IMR-90 (cell line): ENCODE results near the gene CDK11A. TPM values are rescaled to one million over a fixed set of nuclear protein-coding genes. Genes with fewer than 3 reads are reported as not detected.

Experiments used
- ATAC-seq: fragments of 200-7000 bp; cut with Tn5 transposase; 2 replicates; pipeline ENCODE4 v1.9.1; 2020; ENCODE audit warnings: low read depth, mild to moderate bottlenecking, moderate library complexity
- BruUV-seq: library from RNA; stranded (reverse); fragments of 400-500 nt; replicated peaks from 2 replicates; lab custom pipeline; 2021; lab: Mats Ljungman, UMichigan
- CTCF ChIA-PET: fragments of 300-600 bp; formaldehyde crosslinking; extraction: SDS; loops from one replicate; lab custom pipeline; 2021; ENCODE audit warnings: antibody characterized with exemption; lab: Yijun Ruan, JAX
- POLR2A ChIA-PET: fragments of 300-600 bp; sonication (Branson Sonifier 250); formaldehyde crosslinking; loops from one replicate; lab custom pipeline; 2022; ENCODE audit warnings: antibody characterized with exemption; ENCODE audit not compliant: unreplicated experiment; lab: Charles Lee
- DNase-seq: peaks from one replicate; pipeline ENCODE4 v3.0.0; 2013
- H2AFZ ChIP-seq: replicated peaks from 2 replicates; pipeline ENCODE3; 2013; ENCODE audit warnings: low read length, mild to moderate bottlenecking; ENCODE audit not compliant: poor library complexity
- H2AK5ac ChIP-seq: 2 replicates; pipeline ENCODE4 v1.6.1; 2013; ENCODE audit warnings: low read depth, low read length, inconsistent platforms
- H2AK9ac ChIP-seq: replicated peaks from 2 replicates; pipeline ENCODE3; 2013; ENCODE audit warnings: mild to moderate bottlenecking, low read depth, low read length, moderate library complexity; ENCODE audit not compliant: poor library complexity
- H2BK120ac ChIP-seq: 2 replicates; pipeline ENCODE4 v1.6.1; 2013; ENCODE audit warnings: low read depth, low read length, inconsistent platforms
- H2BK15ac ChIP-seq: 3 replicates; pipeline ENCODE4 v1.6.1; 2013; ENCODE audit warnings: low read depth, low read length, inconsistent platforms
- H2BK20ac ChIP-seq: 2 replicates; pipeline ENCODE4 v1.6.1; 2013; ENCODE audit warnings: low read depth, mild to moderate bottlenecking, inconsistent platforms, low read length, moderate library complexity
- H2BK5ac ChIP-seq: 2 replicates; pipeline ENCODE4 v1.6.1; 2013; ENCODE audit warnings: mild to moderate bottlenecking, low read depth, low read length, inconsistent platforms; ENCODE audit not compliant: poor library complexity, severe bottlenecking
- H3K14ac ChIP-seq: replicated peaks from 2 replicates; pipeline ENCODE4 v1.6.1; 2013; ENCODE audit warnings: low read depth, low read length, inconsistent platforms
- H3K18ac ChIP-seq: 2 replicates; pipeline ENCODE4 v1.6.1; 2013; ENCODE audit warnings: low read depth, low read length, control low read depth
- H3K23ac ChIP-seq: 2 replicates; pipeline ENCODE4 v1.6.1; 2013; ENCODE audit warnings: low read depth, low read length, inconsistent platforms
- H3K27ac ChIP-seq: 2 replicates; pipeline ENCODE4 v1.5.1; 2013; ENCODE audit warnings: mild to moderate bottlenecking, control low read depth, low read length; ENCODE audit not compliant: insufficient read depth
- H3K27me3 ChIP-seq: 2 replicates; pipeline ENCODE4 v1.6.1; 2013; ENCODE audit warnings: low read length; ENCODE audit not compliant: control insufficient read depth, insufficient read depth
- H3K36me3 ChIP-seq: 2 replicates; pipeline ENCODE4 v1.6.1; 2013; ENCODE audit warnings: low read length, mixed read lengths; ENCODE audit not compliant: control insufficient read depth, insufficient read depth
- H3K4ac ChIP-seq: 2 replicates; pipeline ENCODE4 v1.6.1; 2013; ENCODE audit warnings: low read depth, low read length, inconsistent platforms
- H3K4me1 ChIP-seq: 2 replicates; pipeline ENCODE4 v1.6.1; 2013; ENCODE audit warnings: low read length, mixed read lengths; ENCODE audit not compliant: control insufficient read depth, insufficient read depth
- H3K4me2 ChIP-seq: 2 replicates; pipeline ENCODE4 v1.6.1; 2013; ENCODE audit warnings: low read depth, mild to moderate bottlenecking, control low read depth, low read length, moderate library complexity
- H3K4me3 ChIP-seq: 2 replicates; pipeline ENCODE4 v1.5.1; 2013; ENCODE audit warnings: low read depth, mild to moderate bottlenecking, control low read depth, low read length, moderate library complexity; ENCODE audit not compliant: insufficient read depth
- H3K56ac ChIP-seq: 2 replicates; pipeline ENCODE4 v1.6.1; 2013; ENCODE audit warnings: low read length, inconsistent platforms; ENCODE audit not compliant: insufficient read depth; ENCODE audit errors: extremely low read depth
- H3K79me1 ChIP-seq, 2 experiments: 2 replicates each; pipeline ENCODE4 v1.6.1; 2013; ENCODE audit warnings: low read length in 2 of 2, inconsistent platforms in 1 of 2, low read depth in 1 of 2
- H3K9ac ChIP-seq: 2 replicates; pipeline ENCODE4 v1.6.1; 2013; ENCODE audit warnings: low read depth, low read length, control low read depth
- H3K9me1 ChIP-seq: 2 replicates; pipeline ENCODE4 v1.6.1; 2013; ENCODE audit warnings: low read length, inconsistent platforms; ENCODE audit not compliant: insufficient read depth
- H3K9me3 ChIP-seq: 2 replicates; pipeline ENCODE4 v1.6.1; 2013; ENCODE audit warnings: low read length; ENCODE audit not compliant: control insufficient read depth, insufficient read depth
- H4K20me1 ChIP-seq: 2 replicates; pipeline ENCODE4 v1.6.1; 2013; ENCODE audit warnings: low read length, inconsistent platforms; ENCODE audit not compliant: insufficient read depth
- H4K5ac ChIP-seq: 2 replicates; pipeline ENCODE4 v1.6.1; 2013; ENCODE audit warnings: mild to moderate bottlenecking, low read depth, low read length, control low read depth
- H4K8ac ChIP-seq, 2 experiments: 2 replicates each; pipeline ENCODE4 v1.6.1; 2013; ENCODE audit warnings: low read depth in 2 of 2, low read length in 2 of 2, control low read depth in 1 of 2, inconsistent platforms in 1 of 2
- H4K91ac ChIP-seq: 2 replicates; pipeline ENCODE4 v1.6.1; 2013; ENCODE audit warnings: low read depth, low read length, inconsistent platforms; ENCODE audit not compliant: insufficient read depth
- BHLHE40 ChIP-seq: fragments of 150-350 bp; IDR thresholded peaks from 2 replicates; pipeline ENCODE4 v1.6.1; 2016; ENCODE audit warnings: mild to moderate bottlenecking, low read depth, low read length
- CEBPB ChIP-seq: IDR thresholded peaks from 2 replicates; pipeline ENCODE4 v1.6.1; 2012; ENCODE audit warnings: low read depth, low read length, improper control_type of control experiment
- CHD1 ChIP-seq: IDR thresholded peaks from 2 replicates; pipeline ENCODE4 v1.6.1; 2012; ENCODE audit warnings: low read depth, low read length, improper control_type of control experiment
- ELK1 ChIP-seq: fragments of 150-350 bp; IDR thresholded peaks from 2 replicates; pipeline ENCODE4 v1.6.1; 2016; ENCODE audit warnings: low read depth, mild to moderate bottlenecking, low read length, moderate library complexity, borderline replicate concordance
- FOS ChIP-seq: fragments of 150-350 bp; IDR thresholded peaks from 2 replicates; pipeline ENCODE4 v1.6.1; 2016; ENCODE audit warnings: low read depth, low read length
- MAFK ChIP-seq: IDR thresholded peaks from 2 replicates; pipeline ENCODE4 v1.6.1; 2012; ENCODE audit warnings: low read depth, low read length, improper control_type of control experiment
- MAZ ChIP-seq: IDR thresholded peaks from 2 replicates; pipeline ENCODE4 v1.6.1; 2012; ENCODE audit warnings: low read depth, mild to moderate bottlenecking, low read length, improper control_type of control experiment, moderate library complexity, borderline replicate concordance
- MXI1 ChIP-seq: IDR thresholded peaks from 2 replicates; pipeline ENCODE4 v1.6.1; 2012; ENCODE audit warnings: low read depth, mild to moderate bottlenecking, low read length, moderate library complexity, borderline replicate concordance
- NFE2L2 ChIP-seq: fragments of 150-350 bp; IDR thresholded peaks from 2 replicates; pipeline ENCODE4 v1.6.1; 2016; ENCODE audit warnings: low read depth, mild to moderate bottlenecking, low read length
- POLR2A ChIP-seq: IDR thresholded peaks from 2 replicates; pipeline ENCODE4 v1.6.1; 2012; ENCODE audit warnings: mild to moderate bottlenecking, low read depth, low read length
- RAD21 ChIP-seq: IDR thresholded peaks from 2 replicates; pipeline ENCODE4 v1.6.1; 2012; ENCODE audit warnings: low read length, improper control_type of control experiment
- RCOR1 ChIP-seq: IDR thresholded peaks from 2 replicates; pipeline ENCODE4 v1.6.1; 2012; ENCODE audit warnings: mild to moderate bottlenecking, low read length, improper control_type of control experiment; ENCODE audit not compliant: insufficient replicate concordance
- RFX5 ChIP-seq: IDR thresholded peaks from 2 replicates; pipeline ENCODE4 v1.8.0; 2012; ENCODE audit warnings: low read depth, mild to moderate bottlenecking, low read length, moderate library complexity
- SMC3 ChIP-seq: fragments of 150-350 bp; IDR thresholded peaks from 2 replicates; pipeline ENCODE4 v1.6.1; 2016; ENCODE audit warnings: low read depth, mild to moderate bottlenecking, antibody characterized with exemption, low read length, moderate library complexity
- WGBS, 2 experiments: methylation state at CpG; one replicate each; pipeline versions ENCODE4 v1.1.5 to v1.1.7; 2013; ENCODE audit warnings: missing lambda C conversion rate in 2 of 2; ENCODE audit not compliant: insufficient read length in 1 of 2; ENCODE audit errors: extremely low coverage in 2 of 2; 5-methylcytosine and 5-hydroxymethylcytosine counted together
- dilution Hi-C: fragments of 300-500 bp; cut with HindIII; formaldehyde crosslinking; loops from one replicate; pipeline ENCODE4 v1.14.3; 2018; ENCODE audit warnings: low sequenced_read_pairs; ENCODE audit not compliant: unreplicated experiment
- in situ Hi-C: fragments of 300-500 bp; cut with MboI; formaldehyde crosslinking; loops from 3 replicates; pipeline ENCODE4 v1.14.3; 2019; ENCODE audit warnings: low sequenced_read_pairs, inconsistent platforms, mixed read lengths
- intact Hi-C: fragments of 100-400 bp; cut with micrococcal nuclease; formaldehyde crosslinking; loops from 2 replicates; pipeline ENCODE4 v1.10.0; 2022
- polyA plus RNA-seq, 3 experiments: library from polyadenylated mRNA; depleted of rRNA; stranded (reverse); fragments of >200 nt; gene quantifications; 2 replicates each; pipeline ENCODE4 v1.2.3, GENCODE V29; 2012; ENCODE audit warnings: low replicate concordance in 1 of 3
- total RNA-seq: library from RNA; depleted of rRNA; stranded (reverse); fragments of >200 nt; gene quantifications from 2 replicates; pipeline ENCODE4 v1.2.3, GENCODE V29; 2012
- TF ChIP-seq, protein P1 (sequence below): fragments of 150-350 bp; IDR thresholded peaks from 2 replicates; pipeline ENCODE4 v1.6.1; 2017; ENCODE audit warnings: mild to moderate bottlenecking, antibody characterized with exemption, low read length, low read depth
- TF ChIP-seq, protein P2 (sequence below): conservative IDR thresholded peaks from 2 replicates; pipeline ENCODE4 v1.5.1; 2012; ENCODE audit warnings: mild to moderate bottlenecking, low read depth, low read length, improper control_type of control experiment

The CDK11A gene
- total and polyA plus RNA-seq, 2 of the 4 experiments (the other 2 are of a cell fraction), result 1.8 to 20.0 TPM

- Histone ChIP-seq H3K27ac (peak overlapping the region; percentile 65; the same call in 1 of the 2 replicates), H2BK20ac (peak overlapping the region; percentile 5; the same call in 1 of the 2 replicates), H3K79me1 (peaks cover 20 to 39% of the 10 kb centered on the region in 2 experiments), H3K27me3 (no peaks in the 10 kb centered on the region), H3K23ac (no peak overlapping the region), H2AK9ac (no peak overlapping the region), H3K14ac (no peak overlapping the region), H3K36me3 (peaks cover 21% of the 10 kb centered on the region), H2AFZ (no peak overlapping the region), H3K4me3 (no peak overlapping the region), H3K9me3 (no peaks in the 10 kb centered on the region), H3K4me2 (no peak overlapping the region), H3K9me1 (peaks cover 16% of the 10 kb centered on the region), H3K4me1 (peaks cover 5% of the 10 kb centered on the region), H4K8ac (no peak overlapping the region), H3K9ac (no peak overlapping the region), H3K4ac (no peak overlapping the region; the same call in 1 of the 2 replicates), H2BK120ac (no peak overlapping the region), H2BK15ac (0 out of 3 replicates have a peak overlapping the region, but pooled peaks have one; percentile 68), H4K20me1 (peaks cover 27% of the 10 kb centered on the region), H3K18ac (no peak overlapping the region), H3K56ac (no peak overlapping the region), H2AK5ac (peak overlapping the region; percentile 82), H2BK5ac (no peak overlapping the region), H4K91ac (no peak overlapping the region; the same call in 1 of the 2 replicates), H4K5ac (no peak overlapping the region)
- no peak for TF ChIP-seq MXI1
- TF ChIP-seq, protein P1, sequence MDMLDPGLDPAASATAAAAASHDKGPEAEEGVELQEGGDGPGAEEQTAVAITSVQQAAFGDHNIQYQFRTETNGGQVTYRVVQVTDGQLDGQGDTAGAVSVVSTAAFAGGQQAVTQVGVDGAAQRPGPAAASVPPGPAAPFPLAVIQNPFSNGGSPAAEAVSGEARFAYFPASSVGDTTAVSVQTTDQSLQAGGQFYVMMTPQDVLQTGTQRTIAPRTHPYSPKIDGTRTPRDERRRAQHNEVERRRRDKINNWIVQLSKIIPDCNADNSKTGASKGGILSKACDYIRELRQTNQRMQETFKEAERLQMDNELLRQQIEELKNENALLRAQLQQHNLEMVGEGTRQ, result no peak
- no peak for TF ChIP-seq RAD21
- TF ChIP-seq, protein P2, sequence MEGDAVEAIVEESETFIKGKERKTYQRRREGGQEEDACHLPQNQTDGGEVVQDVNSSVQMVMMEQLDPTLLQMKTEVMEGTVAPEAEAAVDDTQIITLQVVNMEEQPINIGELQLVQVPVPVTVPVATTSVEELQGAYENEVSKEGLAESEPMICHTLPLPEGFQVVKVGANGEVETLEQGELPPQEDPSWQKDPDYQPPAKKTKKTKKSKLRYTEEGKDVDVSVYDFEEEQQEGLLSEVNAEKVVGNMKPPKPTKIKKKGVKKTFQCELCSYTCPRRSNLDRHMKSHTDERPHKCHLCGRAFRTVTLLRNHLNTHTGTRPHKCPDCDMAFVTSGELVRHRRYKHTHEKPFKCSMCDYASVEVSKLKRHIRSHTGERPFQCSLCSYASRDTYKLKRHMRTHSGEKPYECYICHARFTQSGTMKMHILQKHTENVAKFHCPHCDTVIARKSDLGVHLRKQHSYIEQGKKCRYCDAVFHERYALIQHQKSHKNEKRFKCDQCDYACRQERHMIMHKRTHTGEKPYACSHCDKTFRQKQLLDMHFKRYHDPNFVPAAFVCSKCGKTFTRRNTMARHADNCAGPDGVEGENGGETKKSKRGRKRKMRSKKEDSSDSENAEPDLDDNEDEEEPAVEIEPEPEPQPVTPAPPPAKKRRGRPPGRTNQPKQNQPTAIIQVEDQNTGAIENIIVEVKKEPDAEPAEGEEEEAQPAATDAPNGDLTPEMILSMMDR, result no peak
- TF ChIP-seq BHLHE40, result no peak
- no peak for TF ChIP-seq NFE2L2
- no peak for TF ChIP-seq CEBPB
- TF ChIP-seq FOS, result no peak
- no peak for TF ChIP-seq SMC3
- TF ChIP-seq RCOR1, result no peak
- no peak for TF ChIP-seq RFX5
- no peak for TF ChIP-seq ELK1
- TF ChIP-seq CHD1, result no peak
- no peak for TF ChIP-seq MAZ
- no peak for TF ChIP-seq POLR2A
- TF ChIP-seq MAFK, result no peak
- intact Hi-C loops, result no loop called here
- BruUV-seq, result no TSS peak
- no peak for ATAC-seq
- WGBS, 2 experiments, result 80% methylated on average over 1 of the region's 9 CpGs; no CpG with 5 or more reads in 1 of the 2 experiments
- no peak for DNase-seq
- CTCF ChIA-PET, result no interaction called here
- POLR2A ChIA-PET, result no interaction called here
- dilution Hi-C loops, result no loop called here
- in situ Hi-C loops, result loop anchor here (5.0 kb wide), 1 partner anchor 54 kb away; no protein-coding TSS in a partner anchor
Observed at GRCh38 chr1:1687846-1688245, 36.3 kb downstream of the CDK11A start.
